ENCODE measurements around the gene TK2. TPM values are rescaled to one million over a fixed set of nuclear protein-coding genes. Genes with fewer than 3 reads are reported as not detected.

TK2 gene
- total RNA-seq, 2 donors from 2014 or later: 28.1 to 45.9 TPM

DNA sequence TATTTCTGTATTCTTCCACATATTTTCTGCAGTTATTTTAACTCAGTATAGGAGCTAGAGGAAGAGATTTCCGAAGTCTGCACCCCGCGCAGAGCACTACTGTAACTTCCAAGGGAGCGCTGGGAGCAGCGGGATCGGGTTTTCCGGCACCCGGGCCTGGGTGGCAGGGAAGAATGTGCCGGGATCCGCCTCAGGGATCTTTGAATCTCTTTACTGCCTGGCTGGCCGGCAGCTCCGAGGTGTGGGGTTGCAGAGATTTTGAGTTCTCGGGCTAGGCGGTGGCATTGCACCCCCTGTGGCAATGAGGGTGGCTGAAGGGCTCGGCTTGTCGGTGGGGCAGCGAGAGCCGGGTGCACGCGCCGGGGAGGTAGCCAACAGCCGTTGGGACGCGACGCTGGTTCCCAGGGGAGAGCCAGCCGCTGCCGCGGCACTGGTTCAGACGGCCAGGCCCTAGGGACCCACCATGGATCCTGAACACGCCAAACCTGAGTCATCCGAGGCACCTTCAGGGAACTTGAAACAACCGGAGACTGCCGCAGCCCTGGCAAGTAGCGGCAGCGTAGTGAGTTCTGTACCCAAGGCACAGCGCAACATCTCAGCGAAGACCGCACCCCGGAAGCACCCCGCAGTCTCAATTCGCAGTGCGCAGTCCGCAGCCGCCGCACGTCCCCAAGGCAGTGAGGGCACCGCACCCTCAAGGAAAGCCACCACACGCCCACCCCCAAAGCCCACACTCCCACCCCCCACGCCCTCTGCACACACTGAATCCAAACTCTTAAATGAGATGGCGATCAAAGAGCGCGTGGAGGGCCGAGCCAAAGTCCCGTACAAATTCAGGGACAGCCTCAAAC is 16.4 kb upstream of the TK2 start, which contains the start of gene CMTM1:
Gene CMTM1, plus strand, starts transcription at position 389 of the 851 bp plus-strand sequence. Its CDS starts 75 bp downstream, at position 464.
- H3K27me3 ChIP-seq (replicated peaks; ENCODE audit: insufficient read depth): no peaks in the 10 kb centered on the region
- no peak for DNase-seq (ENCODE audit: low spot score)
- no peaks in the 10 kb centered on the region for H3K4me1 ChIP-seq (replicated peaks)
- H3K36me3 ChIP-seq: no peaks in the 10 kb centered on the region
- intact Hi-C loops (cut with DNase I): no loop called here
- no peak for TF ChIP-seq POLR2A (IDR thresholded peaks at IDR 0.05)
- H3K27ac ChIP-seq: no peak within 1 kb of the TSS
- WGBS: 94% methylated on average over 54 of the region's 54 CpGs
- H3K4me3 ChIP-seq: no peak within 1 kb of the TSS
- no peaks in the 10 kb centered on the region for H3K9me3 ChIP-seq

DNA sequence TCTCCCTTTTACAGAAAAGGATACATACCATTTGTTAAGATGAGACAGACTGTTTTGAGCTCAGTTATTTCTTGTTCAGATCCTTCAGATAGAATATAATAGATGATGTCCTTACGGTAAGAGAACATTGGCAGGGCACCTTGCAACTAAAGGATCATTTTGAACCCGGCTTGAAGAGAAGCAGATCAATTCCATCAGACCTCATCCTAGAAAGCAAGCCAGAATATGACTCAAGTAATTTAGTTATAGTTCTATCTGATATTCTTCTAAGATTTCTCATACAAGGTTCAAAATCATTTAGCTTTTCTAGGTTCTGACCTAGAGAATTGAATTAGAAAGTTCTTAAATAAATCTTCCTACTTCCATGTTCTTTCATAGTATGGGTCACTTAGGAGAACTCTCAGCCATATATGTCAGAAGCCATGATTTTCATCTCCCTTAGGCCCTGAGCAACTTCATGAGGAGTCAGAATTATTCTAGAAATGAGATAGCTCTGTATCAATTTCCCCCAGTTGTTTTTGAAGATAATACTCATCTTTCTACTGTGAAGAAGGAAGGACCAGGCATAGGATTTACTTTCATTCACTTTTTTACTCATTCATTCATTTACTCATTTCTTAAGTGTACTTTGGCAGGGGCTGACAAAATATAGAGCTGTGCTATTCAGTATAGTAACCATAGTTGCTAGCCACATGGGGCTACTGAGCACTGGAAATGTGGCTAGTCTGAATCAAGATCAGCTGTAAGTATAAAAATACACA is 13.8 kb upstream of the TK2 start:
- DNase-seq (ENCODE audit: low spot score): no peak
- no peaks in the 10 kb centered on the region for H3K9me3 ChIP-seq
- no peak overlapping the region for H3K27ac ChIP-seq
- no peaks in the 10 kb centered on the region for H3K27me3 ChIP-seq (replicated peaks; ENCODE audit: insufficient read depth)
- no peaks in the 10 kb centered on the region for H3K36me3 ChIP-seq
- H3K4me3 ChIP-seq: no peak overlapping the region
- no peaks in the 10 kb centered on the region for H3K4me1 ChIP-seq (replicated peaks)
- TF ChIP-seq, protein P1, sequence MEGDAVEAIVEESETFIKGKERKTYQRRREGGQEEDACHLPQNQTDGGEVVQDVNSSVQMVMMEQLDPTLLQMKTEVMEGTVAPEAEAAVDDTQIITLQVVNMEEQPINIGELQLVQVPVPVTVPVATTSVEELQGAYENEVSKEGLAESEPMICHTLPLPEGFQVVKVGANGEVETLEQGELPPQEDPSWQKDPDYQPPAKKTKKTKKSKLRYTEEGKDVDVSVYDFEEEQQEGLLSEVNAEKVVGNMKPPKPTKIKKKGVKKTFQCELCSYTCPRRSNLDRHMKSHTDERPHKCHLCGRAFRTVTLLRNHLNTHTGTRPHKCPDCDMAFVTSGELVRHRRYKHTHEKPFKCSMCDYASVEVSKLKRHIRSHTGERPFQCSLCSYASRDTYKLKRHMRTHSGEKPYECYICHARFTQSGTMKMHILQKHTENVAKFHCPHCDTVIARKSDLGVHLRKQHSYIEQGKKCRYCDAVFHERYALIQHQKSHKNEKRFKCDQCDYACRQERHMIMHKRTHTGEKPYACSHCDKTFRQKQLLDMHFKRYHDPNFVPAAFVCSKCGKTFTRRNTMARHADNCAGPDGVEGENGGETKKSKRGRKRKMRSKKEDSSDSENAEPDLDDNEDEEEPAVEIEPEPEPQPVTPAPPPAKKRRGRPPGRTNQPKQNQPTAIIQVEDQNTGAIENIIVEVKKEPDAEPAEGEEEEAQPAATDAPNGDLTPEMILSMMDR (IDR thresholded peaks at IDR 0.05): no peak
- TF ChIP-seq POLR2A (IDR thresholded peaks at IDR 0.05) (no peak), POLR2AphosphoS5 (IDR thresholded peaks at IDR 0.05) (no peak)
- 63% methylated on average over 2 of the region's 2 CpGs for WGBS
- intact Hi-C loops (cut with DNase I): no loop called here

DNA sequence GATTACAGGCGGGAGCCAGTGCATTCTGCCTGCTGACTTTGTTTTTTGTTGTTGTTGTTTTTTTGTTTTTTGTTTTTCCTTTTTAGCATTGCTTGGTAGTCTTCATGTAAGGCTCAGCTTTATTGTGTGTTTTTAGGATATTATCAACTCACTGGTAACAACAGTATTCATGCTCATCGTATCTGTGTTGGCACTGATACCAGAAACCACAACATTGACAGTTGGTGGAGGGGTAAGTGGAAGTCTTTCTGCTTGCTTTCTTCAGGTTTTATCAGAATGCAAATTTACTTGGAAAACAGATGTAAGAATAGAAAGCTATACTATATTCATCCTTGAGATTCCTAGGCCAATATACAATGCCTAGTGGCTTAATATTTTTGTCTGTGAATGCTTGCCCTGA is 13.1 kb upstream of the TK2 start:
- H3K9me3 ChIP-seq: no peaks in the 10 kb centered on the region
- 79% methylated on average over 2 of the region's 2 CpGs for WGBS
- no peaks in the 10 kb centered on the region for H3K4me1 ChIP-seq (replicated peaks)
- DNase-seq (ENCODE audit: low spot score): no peak
- no peak overlapping the region for H3K4me3 ChIP-seq
- TF ChIP-seq POLR2AphosphoS5 (IDR thresholded peaks at IDR 0.05) (no peak), POLR2A (IDR thresholded peaks at IDR 0.05) (no peak)
- TF ChIP-seq, protein P1 (IDR thresholded peaks at IDR 0.05): no peak
- H3K27ac ChIP-seq: no peak overlapping the region
- intact Hi-C loops (cut with DNase I): no loop called here
- H3K27me3 ChIP-seq (replicated peaks; ENCODE audit: insufficient read depth): no peaks in the 10 kb centered on the region
- no peaks in the 10 kb centered on the region for H3K36me3 ChIP-seq

DNA sequence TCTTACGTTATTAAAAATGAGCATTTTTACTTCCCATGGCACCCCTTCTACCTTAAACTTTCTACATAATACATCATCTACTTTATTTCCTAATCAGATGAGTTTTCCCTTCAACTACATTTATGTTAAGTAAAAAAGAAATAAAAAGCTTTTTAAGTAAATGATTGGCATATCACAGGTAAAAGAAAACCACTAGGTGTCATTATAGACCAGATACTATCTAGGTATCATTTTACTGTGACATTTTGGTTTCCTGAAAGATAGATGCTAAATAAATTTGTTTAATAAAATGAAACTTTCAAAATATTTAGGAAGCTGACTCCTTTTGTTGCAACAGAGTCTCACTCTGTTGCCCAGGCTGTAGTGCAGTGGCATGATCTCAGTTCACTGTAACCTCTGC is 12.5 kb upstream of the TK2 start:
- TF ChIP-seq, protein P1 (IDR thresholded peaks at IDR 0.05): peak in 1 of 4 experiments; percentile 4
- TF ChIP-seq POLR2A (IDR thresholded peaks at IDR 0.05) (no peak), POLR2AphosphoS5 (IDR thresholded peaks at IDR 0.05) (no peak)
- Histone ChIP-seq H3K27ac (no peak overlapping the region), H3K36me3 (no peaks in the 10 kb centered on the region), H3K9me3 (no peaks in the 10 kb centered on the region), H3K4me3 (no peak overlapping the region), H3K27me3 (replicated peaks; ENCODE audit: insufficient read depth) (no peaks in the 10 kb centered on the region), H3K4me1 (replicated peaks) (no peaks in the 10 kb centered on the region)
- WGBS: 88% methylated on average over 1 of the region's 1 CpG
- DNase-seq (ENCODE audit: low spot score): no peak
- intact Hi-C loops (cut with DNase I): no loop called here

DNA sequence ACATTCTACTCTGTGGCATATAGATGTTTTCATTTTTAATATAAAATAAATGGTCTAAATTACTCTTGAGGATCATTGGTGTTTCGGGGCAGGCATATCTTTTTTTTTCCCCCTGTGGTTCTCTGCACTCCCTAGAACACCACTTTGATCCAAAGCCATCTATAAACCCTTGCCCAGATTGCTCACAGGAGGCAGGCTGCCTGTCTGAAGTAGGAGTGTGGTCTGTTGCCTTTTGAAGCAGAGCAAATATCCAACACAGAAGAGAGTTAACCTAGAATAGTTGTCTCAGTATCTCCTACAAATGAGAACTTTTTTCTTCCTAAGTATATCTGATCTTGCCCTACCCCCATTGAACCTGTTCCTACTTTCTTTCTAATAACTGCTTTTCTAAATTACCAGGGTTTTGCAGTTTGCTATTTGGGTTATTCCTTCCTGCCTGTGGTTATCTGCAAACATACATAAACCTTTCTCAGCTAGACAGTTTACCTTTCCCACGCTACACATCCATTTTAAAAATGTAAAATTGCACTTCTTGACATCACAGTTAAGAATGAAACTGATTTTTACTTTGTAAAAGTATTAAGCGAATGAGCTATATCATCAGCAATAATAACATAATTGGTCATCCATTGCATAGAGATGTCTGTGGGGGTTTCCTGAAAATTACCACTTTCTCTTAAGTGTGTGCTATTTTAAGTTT is 11.6 kb upstream of the TK2 start:
- Histone ChIP-seq H3K4me3 (no peak overlapping the region), H3K27me3 (replicated peaks; ENCODE audit: insufficient read depth) (no peaks in the 10 kb centered on the region), H3K4me1 (replicated peaks) (no peaks in the 10 kb centered on the region), H3K9me3 (no peaks in the 10 kb centered on the region), H3K27ac (no peak overlapping the region), H3K36me3 (no peaks in the 10 kb centered on the region)
- DNase-seq (ENCODE audit: low spot score): no peak
- intact Hi-C loops (cut with DNase I): no loop called here
- WGBS: 88% methylated on average over 3 of the region's 3 CpGs
- TF ChIP-seq, protein P1 (IDR thresholded peaks at IDR 0.05): no peak
- TF ChIP-seq POLR2AphosphoS5 (IDR thresholded peaks at IDR 0.05) (no peak), POLR2A (IDR thresholded peaks at IDR 0.05) (no peak)

Data from prostate gland (tissue), 2 donors.